Stomach (tissue), 4 donors: ENCODE measurements around the gene GOLT1A.

Experiments used
- EP300 ChIP-seq: sonication (generic); formaldehyde crosslinking; IDR thresholded peaks from one replicate; pipeline ENCODE4 v1.6.1; 2017; ENCODE audit warnings: antibody characterized with exemption
- POLR2A ChIP-seq, 4 donors: fragments of 450-650 bp; IDR thresholded peaks; one replicate each; pipeline ENCODE4 v1.6.1; 2016; ENCODE audit warnings: antibody characterized with exemption in 4 of 4, control low read depth in 2 of 4, mild to moderate bottlenecking in 1 of 4, moderate library complexity in 1 of 4
- TF ChIP-seq, protein P1 (sequence below), 7 experiments: fragments of 450-650 bp in 4 of 7; fragments of 200-600 bp in 3 of 7; sonication (generic) in 3 of 7; IDR thresholded peaks; one replicate each; pipeline ENCODE4 v1.5.1; 2016 to 2019; ENCODE audit warnings: antibody characterized with exemption in 7 of 7, control low read depth in 2 of 7, mild to moderate bottlenecking in 1 of 7

DNA sequence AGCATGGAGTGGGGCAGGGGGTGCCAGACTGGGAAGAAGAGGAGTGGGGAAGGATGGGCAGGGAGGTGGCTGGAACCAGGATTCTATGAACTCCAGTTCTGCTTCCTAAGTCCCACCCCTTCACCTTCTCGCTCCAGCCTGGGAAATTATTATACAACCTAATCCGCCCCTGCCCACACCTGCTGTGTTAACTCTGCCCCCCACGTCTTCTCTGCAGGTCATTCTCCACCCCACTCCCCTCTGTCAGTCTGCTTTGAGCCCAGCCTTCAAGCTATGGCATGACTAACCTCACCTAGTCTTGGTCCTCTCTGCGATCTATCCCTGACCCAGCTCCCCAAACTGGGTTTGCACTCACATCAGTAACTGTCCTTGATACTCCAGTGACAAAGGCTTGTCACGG, 46.0 kb upstream of the GOLT1A start:
- TF ChIP-seq, protein P1, sequence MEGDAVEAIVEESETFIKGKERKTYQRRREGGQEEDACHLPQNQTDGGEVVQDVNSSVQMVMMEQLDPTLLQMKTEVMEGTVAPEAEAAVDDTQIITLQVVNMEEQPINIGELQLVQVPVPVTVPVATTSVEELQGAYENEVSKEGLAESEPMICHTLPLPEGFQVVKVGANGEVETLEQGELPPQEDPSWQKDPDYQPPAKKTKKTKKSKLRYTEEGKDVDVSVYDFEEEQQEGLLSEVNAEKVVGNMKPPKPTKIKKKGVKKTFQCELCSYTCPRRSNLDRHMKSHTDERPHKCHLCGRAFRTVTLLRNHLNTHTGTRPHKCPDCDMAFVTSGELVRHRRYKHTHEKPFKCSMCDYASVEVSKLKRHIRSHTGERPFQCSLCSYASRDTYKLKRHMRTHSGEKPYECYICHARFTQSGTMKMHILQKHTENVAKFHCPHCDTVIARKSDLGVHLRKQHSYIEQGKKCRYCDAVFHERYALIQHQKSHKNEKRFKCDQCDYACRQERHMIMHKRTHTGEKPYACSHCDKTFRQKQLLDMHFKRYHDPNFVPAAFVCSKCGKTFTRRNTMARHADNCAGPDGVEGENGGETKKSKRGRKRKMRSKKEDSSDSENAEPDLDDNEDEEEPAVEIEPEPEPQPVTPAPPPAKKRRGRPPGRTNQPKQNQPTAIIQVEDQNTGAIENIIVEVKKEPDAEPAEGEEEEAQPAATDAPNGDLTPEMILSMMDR (IDR thresholded peaks at IDR 0.05) = no peak
- no peak for TF ChIP-seq POLR2A (IDR thresholded peaks at IDR 0.05)
- TF ChIP-seq EP300 = no peak
